Mesenchymal stem cell (in vitro differentiated cells and primary cell): ENCODE data around the gene FCRLB.

ENCODE experiments used
- DNase-seq: peaks from one replicate; pipeline ENCODE4 v3.0.0-alpha.2; 2013
- H2AFZ ChIP-seq: one replicate; pipeline ENCODE4 v1.6.1; 2013; ENCODE audit warnings: low read depth, mild to moderate bottlenecking, control low read depth, inconsistent platforms, low read length, moderate library complexity
- H2AK5ac ChIP-seq: 2 replicates; pipeline ENCODE4 v1.6.1; 2013; ENCODE audit warnings: low read length, moderate library complexity, mild to moderate bottlenecking, inconsistent platforms; ENCODE audit not compliant: severe bottlenecking
- H2BK120ac ChIP-seq: one replicate; pipeline ENCODE4 v1.6.1; 2013; ENCODE audit warnings: low read depth, mild to moderate bottlenecking, inconsistent platforms, low read length, moderate library complexity
- H2BK12ac ChIP-seq, 2 experiments: one replicate each; pipeline ENCODE4 v1.6.1; 2013; ENCODE audit warnings: inconsistent platforms in 2 of 2, low read length in 2 of 2, mild to moderate bottlenecking in 2 of 2, moderate library complexity in 2 of 2, control low read depth in 1 of 2
- H2BK15ac ChIP-seq: one replicate; pipeline ENCODE4 v1.6.1; 2013; ENCODE audit warnings: mild to moderate bottlenecking, low read depth, inconsistent platforms; ENCODE audit not compliant: poor library complexity, severe bottlenecking
- H2BK5ac ChIP-seq: 2 replicates; pipeline ENCODE4 v1.6.1; 2013; ENCODE audit warnings: low read depth, mild to moderate bottlenecking, low read length, control low read depth, inconsistent platforms; ENCODE audit not compliant: poor library complexity, severe bottlenecking
- H3K14ac ChIP-seq, 2 experiments: one replicate each; pipeline ENCODE4 v1.6.1; 2013; ENCODE audit warnings: inconsistent platforms in 2 of 2, low read length in 2 of 2, control low read depth in 1 of 2, mild to moderate bottlenecking in 1 of 2, moderate library complexity in 1 of 2
- H3K18ac ChIP-seq, 2 experiments: one replicate each; pipeline ENCODE4 v1.6.1; 2013; ENCODE audit warnings: inconsistent platforms in 2 of 2, low read length in 2 of 2, control low read depth in 1 of 2, low read depth in 1 of 2, mild to moderate bottlenecking in 1 of 2
- H3K23ac ChIP-seq, 2 experiments: one replicate each; pipeline ENCODE4 v1.6.1; 2013; ENCODE audit warnings: inconsistent platforms in 2 of 2, low read length in 2 of 2, mild to moderate bottlenecking in 2 of 2, moderate library complexity in 2 of 2, control low read depth in 1 of 2
- H3K27ac ChIP-seq: 2 replicates; pipeline ENCODE4 v1.5.1; 2013; ENCODE audit warnings: mild to moderate bottlenecking, moderate library complexity, low read length, control low read depth, inconsistent platforms; ENCODE audit not compliant: poor library complexity, severe bottlenecking
- H3K27me3 ChIP-seq, 2 experiments: 2 replicates each; pipeline versions ENCODE4 v1.6.1 to v1.7.0; 2013; ENCODE audit warnings: low read length in 2 of 2, mild to moderate bottlenecking in 2 of 2, moderate library complexity in 2 of 2, control low read depth in 1 of 2, inconsistent platforms in 1 of 2; ENCODE audit not compliant: control insufficient read depth in 1 of 2, insufficient read depth in 1 of 2
- H3K36me3 ChIP-seq, 2 experiments: 2 replicates each; pipeline versions ENCODE4 v1.6.1 to v1.7.0; 2013; ENCODE audit warnings: low read length in 2 of 2, control low read depth in 1 of 2, inconsistent platforms in 1 of 2, low read depth in 1 of 2, mild to moderate bottlenecking in 1 of 2; ENCODE audit not compliant: insufficient read depth in 2 of 2, control insufficient read depth in 1 of 2
- H3K4ac ChIP-seq, 2 experiments: one replicate each; pipeline ENCODE4 v1.6.1; 2013; ENCODE audit warnings: inconsistent platforms in 2 of 2, low read length in 2 of 2, mild to moderate bottlenecking in 2 of 2, moderate library complexity in 2 of 2, control low read depth in 1 of 2, low read depth in 1 of 2
- H3K4me1 ChIP-seq: 2 replicates; pipeline ENCODE4 v1.6.1; 2013; ENCODE audit warnings: low read depth, low read length, control low read depth; ENCODE audit not compliant: control insufficient read depth, insufficient read depth
- H3K4me2 ChIP-seq: 2 replicates; pipeline ENCODE4 v1.6.1; 2013; ENCODE audit warnings: low read length, mild to moderate bottlenecking, inconsistent platforms; ENCODE audit not compliant: poor library complexity, severe bottlenecking
- H3K4me3 ChIP-seq, 2 experiments: 2 replicates each; pipeline versions ENCODE4 v1.5.1 to v1.7.0; 2013; ENCODE audit warnings: low read length in 2 of 2, mild to moderate bottlenecking in 2 of 2, control low read depth in 1 of 2, low read depth in 1 of 2; ENCODE audit not compliant: insufficient read depth in 1 of 2
- H3K79me1 ChIP-seq: replicated peaks from 2 replicates; pipeline ENCODE4 v1.6.1; 2013; ENCODE audit warnings: mild to moderate bottlenecking, control low read depth, low read length, inconsistent platforms; ENCODE audit not compliant: poor library complexity, severe bottlenecking
- H3K9ac ChIP-seq: 2 replicates; pipeline ENCODE4 v1.7.0; 2013; ENCODE audit warnings: mild to moderate bottlenecking, low read length, moderate library complexity
- H3K9me3 ChIP-seq: 2 replicates; pipeline ENCODE4 v1.7.0; 2013; ENCODE audit warnings: mild to moderate bottlenecking, low read length; ENCODE audit not compliant: control insufficient read depth
- H4K8ac ChIP-seq: one replicate; pipeline ENCODE4 v1.6.1; 2013; ENCODE audit warnings: inconsistent platforms, mild to moderate bottlenecking, low read length, moderate library complexity
- H4K91ac ChIP-seq: one replicate; pipeline ENCODE4 v1.6.1; 2013; ENCODE audit warnings: mild to moderate bottlenecking, low read length, inconsistent platforms
- WGBS: methylation state at CpG from one replicate; pipeline ENCODE4 v1.1.7; 2013; ENCODE audit warnings: mixed read lengths; 5-methylcytosine and 5-hydroxymethylcytosine counted together

The FCRLB gene

GRCh38 chr1:161730050-161730564 is 8.8 kb downstream of the FCRLB start:
- Histone ChIP-seq H3K4me2 (no peak overlapping the region), H3K23ac (no peak overlapping the region), H4K91ac (no peak overlapping the region), H3K4me3 (no peak overlapping the region), H3K9ac (no peak overlapping the region), H3K27ac (no peak overlapping the region), H2BK5ac (no peak overlapping the region), H3K14ac (no peak overlapping the region), H2BK15ac (no peak overlapping the region), H3K18ac (no peak overlapping the region), H2AFZ (no peak overlapping the region), H3K79me1 (no peaks in the 10 kb centered on the region), H3K36me3 (no peaks in the 10 kb centered on the region), H4K8ac (no peak overlapping the region), H2BK12ac (no peak overlapping the region), H2AK5ac (no peak overlapping the region), H3K9me3 (no peaks in the 10 kb centered on the region), H3K27me3 (peaks cover 0 to 18% of the 10 kb centered on the region in 2 experiments), H3K4me1 (peaks cover 13% of the 10 kb centered on the region), H2BK120ac (no peak overlapping the region), H3K4ac (no peak overlapping the region)
- WGBS: 32% methylated on average over 2 of the region's 6 CpGs
- peak; percentile 62 for DNase-seq

GRCh38 chr1:161731241-161731640 is 9.9 kb downstream of the FCRLB start:
- no peak for DNase-seq
- 66% methylated on average over 4 of the region's 6 CpGs for WGBS
- Histone ChIP-seq H2AFZ (no peak overlapping the region), H3K36me3 (no peaks in the 10 kb centered on the region), H3K27ac (no peak overlapping the region), H3K14ac (no peak overlapping the region), H3K4ac (no peak overlapping the region), H3K4me2 (no peak overlapping the region), H4K91ac (no peak overlapping the region), H3K9me3 (no peaks in the 10 kb centered on the region), H3K4me1 (peaks cover 8% of the 10 kb centered on the region), H2AK5ac (no peak overlapping the region), H3K9ac (no peak overlapping the region), H3K23ac (no peak overlapping the region), H3K79me1 (no peaks in the 10 kb centered on the region), H3K18ac (no peak overlapping the region), H3K4me3 (no peak overlapping the region), H2BK12ac (no peak overlapping the region), H2BK120ac (no peak overlapping the region), H3K27me3 (peaks cover 0 to 21% of the 10 kb centered on the region in 2 experiments), H2BK5ac (no peak overlapping the region), H4K8ac (no peak overlapping the region), H2BK15ac (no peak overlapping the region)

GRCh38 chr1:161731981-161732718 is 10.8 kb downstream of the FCRLB start:
- no peaks in the 10 kb centered on the region for H3K36me3 ChIP-seq
- H3K9ac ChIP-seq: no peak overlapping the region

GRCh38 chr1:161733526-161733925 is 12.2 kb downstream of the FCRLB start:
- Histone ChIP-seq H2BK120ac (no peak overlapping the region), H3K18ac (no peak overlapping the region), H3K4me3 (no peak overlapping the region), H3K79me1 (no peaks in the 10 kb centered on the region), H2BK5ac (no peak overlapping the region), H2BK15ac (no peak overlapping the region), H3K36me3 (no peaks in the 10 kb centered on the region), H2AFZ (no peak overlapping the region), H3K4me2 (no peak overlapping the region), H3K9ac (peak overlapping the region; percentile 55), H2AK5ac (no peak overlapping the region), H3K9me3 (no peaks in the 10 kb centered on the region), H4K91ac (no peak overlapping the region), H3K4ac (no peak overlapping the region), H2BK12ac (no peak overlapping the region), H3K23ac (no peak overlapping the region), H3K27ac (no peak overlapping the region), H3K27me3 (peaks cover 0 to 33% of the 10 kb centered on the region in 2 experiments), H4K8ac (no peak overlapping the region), H3K4me1 (no peaks in the 10 kb centered on the region), H3K14ac (no peak overlapping the region)
- peak; percentile 85 for DNase-seq
- WGBS: 0% methylated on average over 1 of the region's 1 CpG

More at GRCh38 chr1:161731981-161732718, 10.8 kb downstream of the FCRLB start:
- no peak overlapping the region for H2BK12ac ChIP-seq
- no peak overlapping the region for H2BK120ac ChIP-seq
- H3K18ac ChIP-seq: no peak overlapping the region
- H3K4me1 ChIP-seq: peaks cover 4% of the 10 kb centered on the region
- H3K4me2 ChIP-seq: no peak overlapping the region
- no peaks in the 10 kb centered on the region for H3K9me3 ChIP-seq
- H3K23ac ChIP-seq: no peak overlapping the region
- no peak overlapping the region for H2BK15ac ChIP-seq
- WGBS: 71% methylated on average over 4 of the region's 5 CpGs
- H3K4ac ChIP-seq: no peak overlapping the region
- no peak overlapping the region for H3K4me3 ChIP-seq
- no peak overlapping the region for H3K27ac ChIP-seq
- H4K91ac ChIP-seq: no peak overlapping the region
- no peak overlapping the region for H4K8ac ChIP-seq
- H3K79me1 ChIP-seq: no peaks in the 10 kb centered on the region
- no peak overlapping the region for H2BK5ac ChIP-seq
- H3K27me3 ChIP-seq: peaks cover 0 to 27% of the 10 kb centered on the region in 2 experiments
- no peak overlapping the region for H2AFZ ChIP-seq
- no peak for DNase-seq
- H3K14ac ChIP-seq: no peak overlapping the region
- no peak overlapping the region for H2AK5ac ChIP-seq
